ENCODE data around the gene TNFRSF25.

TNFRSF25 gene

DNA sequence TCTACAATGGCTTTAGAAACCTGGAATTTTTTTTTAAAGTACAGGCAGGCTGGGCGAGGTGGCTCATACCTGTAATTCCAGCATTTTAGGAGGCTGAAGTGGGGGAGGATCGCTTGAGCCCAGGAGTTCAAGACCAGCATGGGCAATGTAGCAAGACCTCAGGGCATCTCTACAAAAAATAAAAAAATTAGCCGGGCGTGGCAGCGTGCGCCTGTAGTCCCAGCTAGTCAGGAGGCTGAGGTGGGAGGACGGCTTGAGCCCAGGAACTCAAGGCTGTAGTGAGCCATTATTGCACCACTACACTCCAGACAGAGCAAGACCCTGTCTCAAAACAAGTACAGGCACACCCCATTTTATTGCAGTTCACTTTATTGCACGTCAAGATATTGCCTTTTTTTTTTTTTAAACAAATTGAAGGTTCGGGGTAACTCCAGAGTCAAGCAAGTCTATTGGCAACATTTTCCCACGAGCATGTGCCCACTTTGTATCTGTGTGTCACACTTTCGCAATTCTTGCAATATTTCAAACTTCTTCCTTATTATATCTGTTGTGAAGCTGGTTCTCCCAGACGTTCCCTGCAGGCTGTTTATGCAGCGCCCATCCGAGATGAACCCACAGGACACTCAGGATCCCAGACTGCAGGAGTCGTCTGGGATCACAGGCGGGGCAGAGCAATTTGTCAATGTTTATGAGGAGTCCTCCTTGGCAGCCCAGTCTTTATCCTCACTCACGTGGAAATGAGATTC, 50.9 kb downstream of the TNFRSF25 start:
- Histone ChIP-seq H3K27me3 (peaks cover 0 to 98% of the 10 kb centered on the region in 2 donors), H3K4me1 (peaks cover 0 to 25% (median 14%) of the 10 kb centered on the region in 4 donors), H3K9me3 (no peaks in the 10 kb centered on the region), H3K27ac (no peak overlapping the region), H3K4me3 (no peak overlapping the region), H3K36me3 (no peaks in the 10 kb centered on the region)
- intact Hi-C loops (cut with DNase I; ENCODE audit: low total_unique reads), result no loop called here
- TF ChIP-seq, protein P1, sequence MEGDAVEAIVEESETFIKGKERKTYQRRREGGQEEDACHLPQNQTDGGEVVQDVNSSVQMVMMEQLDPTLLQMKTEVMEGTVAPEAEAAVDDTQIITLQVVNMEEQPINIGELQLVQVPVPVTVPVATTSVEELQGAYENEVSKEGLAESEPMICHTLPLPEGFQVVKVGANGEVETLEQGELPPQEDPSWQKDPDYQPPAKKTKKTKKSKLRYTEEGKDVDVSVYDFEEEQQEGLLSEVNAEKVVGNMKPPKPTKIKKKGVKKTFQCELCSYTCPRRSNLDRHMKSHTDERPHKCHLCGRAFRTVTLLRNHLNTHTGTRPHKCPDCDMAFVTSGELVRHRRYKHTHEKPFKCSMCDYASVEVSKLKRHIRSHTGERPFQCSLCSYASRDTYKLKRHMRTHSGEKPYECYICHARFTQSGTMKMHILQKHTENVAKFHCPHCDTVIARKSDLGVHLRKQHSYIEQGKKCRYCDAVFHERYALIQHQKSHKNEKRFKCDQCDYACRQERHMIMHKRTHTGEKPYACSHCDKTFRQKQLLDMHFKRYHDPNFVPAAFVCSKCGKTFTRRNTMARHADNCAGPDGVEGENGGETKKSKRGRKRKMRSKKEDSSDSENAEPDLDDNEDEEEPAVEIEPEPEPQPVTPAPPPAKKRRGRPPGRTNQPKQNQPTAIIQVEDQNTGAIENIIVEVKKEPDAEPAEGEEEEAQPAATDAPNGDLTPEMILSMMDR (IDR thresholded peaks at IDR 0.05), result no peak
- DNase-seq, result no peak

DNA sequence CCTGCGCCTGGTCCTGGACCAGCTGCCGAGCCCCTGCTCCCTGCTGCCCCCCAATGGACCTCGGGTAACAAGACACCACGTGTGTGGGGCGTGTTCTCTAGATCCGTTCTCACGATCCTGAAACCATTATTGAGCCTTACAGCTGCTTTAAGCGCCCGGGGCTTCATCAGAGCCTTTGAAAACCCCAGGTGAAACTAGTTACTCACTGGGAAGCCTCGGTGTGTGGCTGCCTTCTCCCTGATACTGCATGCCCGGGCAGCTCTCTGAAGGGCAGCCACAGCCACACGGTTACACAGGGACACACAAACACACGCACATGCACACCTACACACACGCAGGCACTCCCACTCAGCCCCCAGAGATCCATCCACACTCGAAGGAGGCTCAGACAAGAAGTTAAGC, 51.5 kb downstream of the TNFRSF25 start:
- Histone ChIP-seq H3K4me3 (no peak overlapping the region), H3K4me1 (peaks cover 0 to 19% (median 8%) of the 10 kb centered on the region in 4 donors), H3K27me3 (peaks cover 0 to 92% of the 10 kb centered on the region in 2 donors), H3K9me3 (no peaks in the 10 kb centered on the region), H3K36me3 (no peaks in the 10 kb centered on the region), H3K27ac (no peak overlapping the region)
- intact Hi-C loops (cut with DNase I; ENCODE audit: low total_unique reads), result no loop called here
- TF ChIP-seq, protein P1 (IDR thresholded peaks at IDR 0.05), result no peak
- no peak for DNase-seq

DNA sequence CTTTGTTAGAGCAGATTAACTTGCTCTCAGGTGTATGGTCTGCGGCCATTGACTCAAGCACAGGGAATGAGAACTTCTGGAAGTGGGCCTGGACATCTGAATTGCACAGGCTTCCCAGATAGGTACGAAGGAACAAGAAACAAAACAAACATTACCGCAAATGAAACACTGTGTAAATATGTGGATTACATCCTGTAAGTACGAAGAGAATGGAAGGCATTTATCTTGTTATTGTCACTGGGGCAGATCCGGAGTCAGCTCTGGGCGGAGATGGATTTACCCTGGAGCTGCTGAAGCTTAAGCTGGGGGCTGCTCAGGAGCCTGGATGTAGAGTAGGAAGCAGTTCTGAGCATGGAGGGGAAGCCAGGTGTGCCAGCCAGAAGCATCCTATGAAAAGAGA, 53.1 kb downstream of the TNFRSF25 start:
- no peaks in the 10 kb centered on the region for H3K36me3 ChIP-seq
- TF ChIP-seq, protein P1 (IDR thresholded peaks at IDR 0.05), result no peak
- no peak overlapping the region for H3K27ac ChIP-seq
- H3K27me3 ChIP-seq, result peaks cover 0 to 84% of the 10 kb centered on the region in 2 donors
- peaks cover 0 to 9% (median 0%) of the 10 kb centered on the region in 4 donors for H3K4me1 ChIP-seq
- no peak overlapping the region for H3K4me3 ChIP-seq
- H3K9me3 ChIP-seq, result no peaks in the 10 kb centered on the region
- no peak for DNase-seq
- intact Hi-C loops (cut with DNase I; ENCODE audit: low total_unique reads), result no loop called here

Data from tibial artery (tissue), 4 donors.